Measurements from ENCODE around the gene GIGYF2. TPM values are rescaled to one million over a fixed set of nuclear protein-coding genes. Genes with fewer than 3 reads are reported as not detected.

Gene GIGYF2
- total RNA-seq = 10 to 100 TPM; 65.6 to 66.0 TPM

DNA sequence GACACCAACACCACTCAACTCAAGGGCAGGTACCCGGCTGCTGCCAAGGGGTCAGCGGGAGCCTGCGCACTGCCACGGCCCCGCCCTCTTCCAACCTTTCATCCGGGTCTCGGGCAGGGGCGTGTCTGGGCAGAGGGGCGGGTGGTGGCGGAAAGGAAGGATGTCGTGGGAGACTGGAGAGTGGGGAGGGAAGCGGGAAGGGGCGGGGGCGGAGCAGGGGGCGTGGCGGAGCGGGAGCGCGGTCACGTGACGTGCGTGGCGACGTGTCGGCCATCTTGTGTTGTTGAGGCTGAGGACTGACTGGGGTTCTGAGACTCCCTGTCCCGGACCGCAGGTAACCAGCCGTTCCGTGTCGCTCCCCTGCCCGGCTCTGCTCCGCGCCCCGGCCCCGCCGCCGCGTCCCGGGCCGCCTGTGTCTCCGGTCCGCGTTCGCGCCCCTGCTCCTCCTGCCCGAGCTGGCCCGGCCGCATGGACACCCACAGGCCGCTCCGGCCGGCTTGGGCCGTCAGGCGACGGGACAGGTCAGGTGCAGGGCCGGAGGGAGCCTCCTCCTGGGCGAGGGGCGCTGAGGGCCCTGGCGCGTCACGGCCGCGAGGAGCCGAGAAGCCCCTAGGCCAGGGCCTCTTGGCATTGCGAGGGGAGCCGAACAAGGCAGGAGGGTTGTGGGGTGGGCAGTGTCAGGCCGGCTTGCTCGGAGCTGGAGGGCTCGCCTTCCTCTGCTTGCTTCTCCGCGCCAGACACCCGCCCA, at the start of gene GIGYF2:
GIGYF2 (plus strand) TSS at position 273 of the 748 bp plus-strand sequence. CDS start 37,867 bp downstream, outside the sequence.

GRCh38 chr2:232776435-232776834, 79.3 kb downstream of the GIGYF2 start, which contains the start of gene KCNJ13:
TSS of gene KCNJ13 (minus strand) at chr2:232776565. CDS start at chr2:232771362, 5,203 bp downstream.

DNA sequence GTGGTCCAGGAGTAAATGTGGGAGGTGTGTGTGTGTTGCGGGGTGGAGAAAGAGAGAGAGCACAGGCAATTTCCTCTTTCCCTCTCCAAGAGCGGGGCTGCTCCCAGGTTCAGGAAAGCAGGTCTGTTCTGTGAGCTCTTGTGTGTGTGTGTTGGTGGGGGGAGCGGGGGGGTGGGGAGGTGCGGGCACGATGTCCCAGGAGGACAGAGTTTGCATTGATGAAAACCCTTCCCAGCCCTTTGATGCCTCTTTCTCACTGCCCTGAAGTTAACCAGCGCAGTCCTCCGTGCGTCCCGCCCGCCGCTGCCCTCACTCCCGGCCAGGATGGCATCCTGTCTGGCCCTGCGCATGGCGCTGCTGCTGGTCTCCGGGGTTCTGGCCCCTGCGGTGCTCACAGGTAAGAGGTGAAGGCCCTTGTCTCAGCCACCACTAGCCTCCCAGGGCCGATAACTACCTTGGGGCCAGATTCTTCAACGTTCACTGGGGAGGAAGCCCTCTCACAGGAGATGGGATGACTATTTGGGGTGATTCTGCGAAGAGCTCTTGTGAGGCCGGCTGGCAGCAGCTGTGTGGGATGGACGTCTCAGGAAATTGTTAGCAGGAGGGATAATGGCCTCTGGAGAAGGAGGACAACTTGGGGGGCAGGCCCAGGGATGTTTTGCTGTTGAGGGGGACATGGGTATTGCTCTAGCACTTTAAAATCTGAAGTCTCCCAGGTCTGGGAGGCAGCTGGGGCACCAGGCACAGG, 173.1 kb downstream of the GIGYF2 start, which contains the start of gene SNORC:
SNORC (plus strand) TSS at position 247 of the 748 bp plus-strand sequence; CDS start at position 325, 78 bp downstream.

Other genes starting within 250 kb of the GIGYF2 start
- not detected for gene ALPI, start 241.2 kb upstream of the GIGYF2 start, total RNA-seq
- gene ECEL1, start 209.5 kb upstream of the GIGYF2 start, total RNA-seq = not detected
- gene PRSS56, start 176.9 kb upstream of the GIGYF2 start, total RNA-seq = not detected
- not detected for gene CHRND, start 171.2 kb upstream of the GIGYF2 start, total RNA-seq
- not detected for gene CHRNG, start 157.6 kb upstream of the GIGYF2 start, total RNA-seq
- 10 to 100 TPM; 10.1 TPM for gene TIGD1, start 146.8 kb upstream of the GIGYF2 start, total RNA-seq
- gene EIF4E2, start 146.6 kb upstream of the GIGYF2 start, total RNA-seq = 10 to 100 TPM; 72.2 to 73.3 TPM
- gene EFHD1, start 63.7 kb upstream of the GIGYF2 start, total RNA-seq = 1 to 10 TPM; 7.1 to 8.2 TPM
- gene KCNJ13, start 79.2 kb downstream of the GIGYF2 start, total RNA-seq = not detected
- 1 to 10 TPM; 1.6 to 1.7 TPM for gene SNORC, start 172.9 kb downstream of the GIGYF2 start, total RNA-seq